Heart left ventricle (tissue), 13 donors: ENCODE data around the gene CHRNB4.

Experiments
- POLR2A ChIP-seq, 2 donors: fragments of 450-650 bp; IDR thresholded peaks; one replicate each; pipeline ENCODE4 v1.6.1; 2017; ENCODE audit warnings: antibody characterized with exemption in 2 of 2, mild to moderate bottlenecking in 2 of 2, moderate library complexity in 2 of 2
- TF ChIP-seq, protein P1 (sequence below), 12 donors: fragments of 200-600 bp; sonication (generic) in 4 of 12; IDR thresholded peaks; one replicate each; pipeline versions ENCODE4 v1.5.0 to v1.8.0; 2018 to 2022; ENCODE audit warnings: antibody characterized with exemption in 12 of 12, mild to moderate bottlenecking in 5 of 12
- donor health status: ischemic (EF 13 %, LVEDD 7.1; RV severe dilation, severe dysfunction).
- donor health status: DM: no; HTN: yes; CAD: no.
- donor health status: DM: no; HTN: no; CAD: no.
- donor health status: ischemic (EF 25% LVEDD 6.9; RV normal size, moderate dysfunction).
- donor health status: ischemic (EF 25% LVEDD 5.7; RV mildly dilated, moderate dysfunction).
- donor health status: ischemic (EF 35%, LVEDD 5.7; RV mildly dilated, moderate dysfunction).
- donor health status: nonischemic (EF 11% LVEDD 7.7; RV severe dilation, severe dysfunction).
- donor health status: DM: yes; HTN: yes; CAD: no.
- donor health status: PGD.
- donor health status: ischemic (EF 29% LVEDD 5.4; RV normal size, mild dysfunction).
- donor health status: nonischemic (EF 23%, LVEDD 6.1; RV moderate dilation, normal function).

DNA sequence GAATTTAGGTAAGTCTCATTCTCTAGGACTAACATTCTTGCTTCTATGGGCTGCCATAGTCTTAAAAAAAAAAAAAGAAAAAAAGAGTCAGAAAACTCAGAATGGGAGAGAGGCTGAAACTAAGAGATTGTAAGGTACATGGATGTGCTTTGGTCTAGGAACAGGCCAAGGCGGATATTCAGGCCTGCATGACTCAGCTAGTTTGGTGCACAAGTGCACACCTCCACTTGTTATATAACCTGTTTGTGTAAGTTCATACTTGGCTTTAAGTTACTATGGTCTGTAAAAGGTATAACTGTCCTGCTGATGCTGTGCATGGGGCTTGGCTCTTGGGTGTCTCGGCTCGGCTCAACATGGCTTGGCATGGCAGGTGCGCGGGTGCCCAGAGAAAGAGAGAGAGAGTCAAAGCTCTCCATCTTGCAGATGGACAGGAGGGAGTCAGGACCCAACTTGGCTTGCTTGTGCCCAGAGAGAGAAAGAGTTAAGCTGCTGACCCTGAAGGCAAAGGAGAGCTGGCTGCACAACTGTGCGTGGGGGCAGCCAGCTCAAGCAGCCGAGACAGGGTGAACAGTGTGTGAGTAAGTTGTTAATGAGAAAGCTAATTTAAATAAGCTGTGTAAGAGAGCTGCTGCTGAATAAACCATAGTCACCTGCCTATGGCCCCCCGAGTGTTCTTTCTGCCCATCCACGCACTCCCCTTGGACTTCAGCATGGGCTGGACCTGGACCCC lies 31.4 kb upstream of the CHRNB4 start:
- TF ChIP-seq, protein P1, sequence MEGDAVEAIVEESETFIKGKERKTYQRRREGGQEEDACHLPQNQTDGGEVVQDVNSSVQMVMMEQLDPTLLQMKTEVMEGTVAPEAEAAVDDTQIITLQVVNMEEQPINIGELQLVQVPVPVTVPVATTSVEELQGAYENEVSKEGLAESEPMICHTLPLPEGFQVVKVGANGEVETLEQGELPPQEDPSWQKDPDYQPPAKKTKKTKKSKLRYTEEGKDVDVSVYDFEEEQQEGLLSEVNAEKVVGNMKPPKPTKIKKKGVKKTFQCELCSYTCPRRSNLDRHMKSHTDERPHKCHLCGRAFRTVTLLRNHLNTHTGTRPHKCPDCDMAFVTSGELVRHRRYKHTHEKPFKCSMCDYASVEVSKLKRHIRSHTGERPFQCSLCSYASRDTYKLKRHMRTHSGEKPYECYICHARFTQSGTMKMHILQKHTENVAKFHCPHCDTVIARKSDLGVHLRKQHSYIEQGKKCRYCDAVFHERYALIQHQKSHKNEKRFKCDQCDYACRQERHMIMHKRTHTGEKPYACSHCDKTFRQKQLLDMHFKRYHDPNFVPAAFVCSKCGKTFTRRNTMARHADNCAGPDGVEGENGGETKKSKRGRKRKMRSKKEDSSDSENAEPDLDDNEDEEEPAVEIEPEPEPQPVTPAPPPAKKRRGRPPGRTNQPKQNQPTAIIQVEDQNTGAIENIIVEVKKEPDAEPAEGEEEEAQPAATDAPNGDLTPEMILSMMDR (IDR thresholded peaks at IDR 0.05): no peak
- TF ChIP-seq POLR2A (IDR thresholded peaks at IDR 0.05): no peak
